Superior temporal gyrus (tissue), 1 donor: ENCODE data around the gene APOLD1.
"Not testable (repeated sequence)": the region's sequence is repeated elsewhere in the genome, so short reads cannot be mapped to it uniquely, and the experiment has no call there.

Source experiments
- DNase-seq: peaks from one replicate; pipeline ENCODE4 v3.0.0-alpha.2; 2016; ENCODE audit errors: extremely low spot score

APOLD1 gene

DNA sequence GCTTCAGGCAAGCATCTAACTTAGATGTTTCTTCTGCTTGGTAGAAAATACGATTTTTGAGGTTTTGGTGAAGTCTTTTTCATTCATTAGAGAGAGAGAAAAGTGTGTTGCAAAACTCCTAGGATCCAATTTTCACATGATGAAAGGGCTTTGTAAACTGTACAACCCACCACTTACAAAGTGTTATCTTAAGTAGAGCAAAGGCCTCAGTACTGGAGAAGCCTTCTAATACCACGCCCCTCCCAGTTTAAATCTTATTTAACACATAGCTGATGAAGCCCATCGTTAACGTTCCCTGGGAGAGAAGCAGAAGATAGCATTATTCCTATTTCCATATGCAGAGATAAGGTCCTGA lies 869 bp downstream of the APOLD1 start:
- DNase-seq = peak; percentile 34

DNA sequence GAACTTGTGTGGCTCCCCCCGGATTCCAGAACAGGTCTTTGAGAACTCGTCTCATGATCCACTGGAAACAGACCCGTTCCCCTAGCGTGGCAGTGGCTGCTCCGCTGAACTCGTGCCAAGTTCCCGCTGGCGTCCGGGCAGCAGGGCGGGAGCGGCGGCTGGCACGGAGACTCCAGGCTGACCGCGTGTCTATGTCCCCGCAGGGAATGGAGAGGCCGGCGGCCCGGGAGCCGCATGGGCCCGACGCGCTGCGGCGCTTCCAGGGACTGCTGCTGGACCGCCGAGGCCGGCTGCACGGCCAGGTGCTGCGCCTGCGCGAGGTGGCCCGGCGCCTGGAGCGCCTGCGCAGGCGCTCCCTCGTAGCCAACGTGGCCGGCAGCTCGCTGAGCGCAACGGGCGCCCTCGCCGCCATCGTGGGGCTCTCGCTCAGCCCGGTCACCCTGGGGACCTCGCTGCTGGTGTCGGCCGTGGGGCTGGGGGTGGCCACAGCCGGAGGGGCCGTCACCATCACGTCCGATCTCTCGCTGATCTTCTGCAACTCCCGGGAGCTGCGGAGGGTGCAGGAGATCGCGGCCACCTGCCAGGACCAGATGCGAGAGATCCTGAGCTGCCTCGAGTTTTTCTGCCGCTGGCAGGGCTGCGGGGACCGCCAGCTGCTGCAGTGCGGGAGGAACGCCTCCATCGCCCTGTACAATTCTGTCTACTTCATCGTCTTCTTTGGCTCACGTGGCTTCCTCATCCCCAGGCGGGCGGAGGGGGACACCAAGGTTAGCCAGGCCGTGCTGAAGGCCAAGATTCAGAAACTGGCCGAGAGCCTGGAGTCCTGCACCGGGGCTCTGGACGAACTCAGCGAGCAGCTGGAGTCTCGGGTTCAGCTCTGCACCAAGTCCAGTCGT lies 1.5 kb downstream of the APOLD1 start:
- DNase-seq = peak; percentile 84

DNA sequence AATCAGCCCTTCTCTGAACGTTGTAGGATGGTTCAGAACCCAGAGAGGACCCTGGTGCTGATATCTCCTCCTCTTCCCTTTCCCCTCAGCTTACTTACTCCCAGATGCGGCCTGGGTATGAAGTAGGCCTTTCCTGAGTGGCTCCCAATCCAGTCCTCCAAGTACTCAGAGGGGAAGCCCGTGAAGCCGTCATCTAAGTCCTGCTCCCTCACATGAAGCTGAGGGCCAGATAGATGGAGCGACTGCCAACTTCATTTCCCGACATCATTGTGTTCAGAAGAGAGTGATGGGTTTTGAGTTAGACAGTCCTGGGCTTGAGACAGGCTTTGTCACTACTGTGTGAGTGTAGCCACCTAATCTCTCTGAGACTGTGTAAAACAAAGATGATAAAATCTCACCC lies 2.7 kb downstream of the APOLD1 start:
- DNase-seq = no peak

DNA sequence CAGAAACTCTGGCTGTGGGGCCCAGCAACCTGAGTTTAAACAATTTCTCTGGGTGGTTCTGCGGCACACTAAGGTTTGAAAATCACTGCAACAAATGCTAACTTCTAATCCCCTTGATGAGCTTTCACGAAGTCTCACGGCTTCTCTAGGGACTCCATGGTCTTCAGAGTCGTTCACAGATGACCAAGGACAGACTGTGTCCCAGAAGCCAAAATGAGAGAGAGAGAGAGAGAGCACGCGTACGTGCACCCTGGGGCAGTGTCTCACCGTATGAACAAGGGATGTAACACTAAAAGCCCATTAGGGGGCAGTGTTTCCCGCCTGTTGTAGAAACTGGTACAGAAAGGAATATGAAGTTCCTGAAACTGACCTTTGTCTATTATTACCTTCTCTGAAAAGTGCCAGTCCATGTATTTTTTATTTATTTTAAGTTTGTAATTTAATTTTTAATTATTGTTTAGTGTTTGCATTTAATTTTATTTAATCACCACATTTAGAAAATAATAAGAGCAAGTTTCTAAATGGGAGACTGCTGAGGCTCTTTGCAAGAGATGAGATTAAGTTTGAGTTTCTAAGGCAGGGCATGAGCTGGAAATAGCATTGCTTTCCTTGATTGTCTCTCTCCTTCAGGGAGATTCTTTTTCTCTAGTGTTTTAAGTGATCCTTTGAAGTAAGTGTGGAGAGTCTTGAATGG lies 3.4 kb downstream of the APOLD1 start:
- peak; percentile 93 for DNase-seq

DNA sequence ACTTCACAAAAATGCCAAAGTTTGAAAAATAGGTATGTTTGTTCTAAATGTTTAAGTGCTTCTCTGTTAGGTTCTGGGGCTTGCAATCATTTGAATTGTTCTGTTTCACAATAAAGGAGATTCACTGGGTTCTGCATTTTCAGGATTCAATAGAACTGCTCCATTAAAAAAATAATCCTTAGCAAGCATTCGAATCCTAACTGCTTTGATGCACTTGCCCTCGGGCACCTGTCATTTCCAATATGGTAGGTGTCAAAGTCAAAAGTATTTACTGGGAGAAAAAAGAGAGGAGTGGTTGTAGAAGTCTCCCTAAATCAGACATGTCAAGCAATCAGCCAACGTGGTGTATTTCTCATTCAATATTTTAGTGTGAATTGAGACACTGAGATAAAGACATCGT lies 5.5 kb downstream of the APOLD1 start:
- no peak for DNase-seq

DNA sequence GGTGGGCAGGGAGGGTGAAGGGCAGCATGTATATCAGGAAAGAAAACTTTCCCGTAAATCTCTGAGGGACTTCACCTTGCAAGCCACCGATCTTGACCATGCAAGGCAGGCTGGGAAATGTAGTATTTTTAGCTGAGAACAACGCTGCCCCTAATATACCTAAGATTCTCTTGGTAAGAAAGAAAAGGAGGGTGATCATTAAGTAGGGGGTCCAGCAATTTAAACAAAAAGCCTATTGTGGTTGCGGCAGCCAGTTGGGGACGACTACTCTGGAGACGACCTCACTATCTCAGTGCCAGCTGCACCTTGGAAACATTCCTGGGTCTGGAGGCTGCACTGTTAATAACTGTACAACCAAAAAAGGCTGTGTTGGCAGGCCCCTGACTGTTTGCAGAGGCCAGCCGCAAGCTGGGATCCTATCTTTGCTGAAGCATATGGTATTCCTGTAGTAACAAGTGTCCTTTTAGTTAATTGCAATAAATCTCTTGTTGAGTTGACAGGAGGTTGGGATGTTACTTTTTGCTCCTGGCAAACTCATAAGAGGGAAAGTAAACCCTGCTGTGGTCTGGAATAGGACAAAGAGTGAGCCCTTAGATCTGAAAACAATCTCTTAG lies 6.4 kb downstream of the APOLD1 start:
- DNase-seq = no peak

DNA sequence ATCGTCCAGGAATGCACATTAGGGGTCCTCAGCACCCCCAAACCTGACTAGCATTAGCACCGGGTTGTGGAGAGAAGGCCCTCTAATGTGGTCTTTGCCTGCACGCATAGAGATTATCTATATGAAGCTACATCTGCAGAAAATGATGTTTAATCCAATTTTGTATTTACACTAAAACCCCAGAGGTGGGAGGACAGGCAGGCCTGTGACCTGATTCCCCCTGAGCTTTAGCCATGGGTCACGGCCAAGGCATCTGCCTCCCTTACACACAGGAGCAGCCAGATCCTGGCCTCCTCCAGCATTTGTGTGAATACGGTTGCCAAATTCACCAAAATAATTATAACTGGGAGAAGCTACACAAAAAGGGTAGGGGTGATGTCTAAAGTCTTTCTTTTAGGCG lies 7.0 kb downstream of the APOLD1 start:
- no peak for DNase-seq

DNA sequence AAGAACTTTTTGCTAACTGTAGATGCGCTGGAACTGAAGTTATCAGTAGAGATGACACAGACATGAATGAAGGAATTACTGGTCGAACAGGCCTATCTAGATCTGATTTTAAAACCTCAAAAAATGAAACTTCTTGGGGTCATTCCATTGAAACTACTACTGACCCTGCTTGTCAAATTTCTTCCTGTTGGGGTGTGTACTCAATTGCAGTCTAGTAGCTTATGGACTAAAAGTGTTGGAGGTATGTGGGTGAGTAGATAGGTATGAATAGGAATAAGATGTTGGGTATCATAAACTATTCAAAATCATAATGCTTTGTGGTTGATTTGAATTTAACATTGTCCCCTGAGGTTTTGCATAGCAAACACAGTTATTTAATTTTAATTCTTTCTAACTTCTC lies 9.2 kb downstream of the APOLD1 start:
- DNase-seq = no peak

DNA sequence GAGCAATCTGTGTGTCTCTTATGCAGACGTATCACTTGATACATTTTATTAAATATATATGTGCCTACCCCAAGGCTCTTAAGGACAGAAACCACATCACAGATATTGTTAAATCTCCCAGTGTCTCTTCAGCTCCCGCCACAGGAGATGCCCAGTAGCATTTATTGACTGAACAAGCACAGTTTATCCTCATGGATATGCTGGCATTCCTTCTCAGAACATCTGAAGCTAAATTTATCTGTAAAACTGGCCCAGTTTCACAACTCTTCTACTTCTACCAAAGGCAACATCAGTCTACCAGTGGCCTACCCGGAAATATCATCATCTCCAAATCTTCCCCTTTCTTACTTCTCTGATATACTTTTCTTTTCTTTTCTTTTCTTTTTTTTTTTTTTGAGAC lies 10.7 kb downstream of the APOLD1 start:
- DNase-seq = no peak

DNA sequence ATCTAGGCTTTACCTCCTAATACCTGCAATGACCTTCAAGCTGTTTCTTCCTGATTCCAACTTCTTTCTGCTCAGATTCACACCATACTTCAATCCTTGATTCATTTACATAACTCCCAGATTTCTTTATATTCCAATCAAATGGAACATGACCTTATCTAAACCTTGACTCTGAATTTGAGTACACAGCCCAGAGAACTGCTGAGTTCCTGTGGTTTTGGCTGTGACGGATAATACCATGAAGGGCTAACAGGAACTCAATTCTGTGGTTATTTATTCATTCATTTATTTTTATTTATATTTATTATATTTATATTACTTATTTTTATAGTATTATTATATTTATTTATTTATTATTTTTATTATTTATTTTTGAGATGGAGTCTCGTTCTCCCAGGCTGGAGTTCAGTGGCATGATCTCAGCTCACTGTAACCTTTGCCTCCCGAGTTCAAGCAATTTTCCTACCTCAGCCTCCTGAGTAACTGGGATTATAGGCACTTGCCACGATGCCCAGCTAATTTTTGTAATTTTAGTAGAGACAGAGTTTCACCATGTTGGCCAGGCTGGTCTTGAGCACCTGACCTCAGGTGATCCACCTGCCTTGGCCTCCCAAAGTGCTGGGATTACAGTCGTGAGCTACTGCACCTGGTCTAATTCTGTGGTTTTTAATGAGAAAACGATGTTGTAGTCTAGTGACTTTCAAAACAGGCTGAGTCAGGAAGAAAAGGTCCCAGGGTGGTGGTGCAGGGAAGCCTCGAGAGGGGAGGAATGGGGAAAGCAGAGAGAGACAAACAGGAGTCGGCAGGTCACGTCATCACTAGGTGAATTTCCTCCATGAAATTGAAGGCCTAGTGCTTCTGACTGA lies 11.7 kb downstream of the APOLD1 start:
- no peak for DNase-seq

DNA sequence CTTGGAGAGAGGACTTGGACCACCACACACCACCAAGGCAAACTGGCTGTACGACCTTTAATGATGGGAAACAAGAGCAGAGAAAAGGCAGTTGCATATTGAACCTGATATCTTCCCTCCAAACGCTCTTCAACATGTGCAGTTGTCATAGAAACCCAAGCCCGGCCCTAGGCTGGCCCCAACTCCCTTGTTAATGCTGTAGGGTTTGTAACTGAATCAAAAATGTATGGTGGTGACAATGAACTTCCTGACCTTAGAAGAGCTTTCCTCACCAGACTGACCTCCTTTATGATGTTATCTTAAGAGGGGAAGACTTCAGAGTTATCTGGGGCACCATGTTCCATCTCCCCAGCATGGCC lies 12.3 kb downstream of the APOLD1 start:
- DNase-seq = no peak

DNA sequence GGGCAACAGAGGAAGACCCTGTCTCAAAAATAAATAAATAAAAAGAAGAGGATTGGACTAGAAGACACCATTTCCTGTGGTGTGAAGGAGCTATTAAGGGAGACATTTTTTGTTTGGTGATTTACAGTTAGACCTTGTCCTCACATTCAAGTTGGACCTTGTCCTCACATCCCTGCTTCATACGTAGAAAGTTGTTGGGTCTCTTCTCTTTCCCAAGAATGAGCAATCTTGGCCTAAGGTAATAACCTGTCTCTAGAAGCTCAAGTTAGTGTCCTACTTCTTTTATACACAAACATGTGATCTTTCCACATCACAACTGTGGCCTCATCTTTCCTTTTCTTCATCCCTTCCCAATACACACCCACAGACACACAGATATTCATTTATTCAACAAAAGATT lies 13.0 kb downstream of the APOLD1 start:
- no peak for DNase-seq

DNA sequence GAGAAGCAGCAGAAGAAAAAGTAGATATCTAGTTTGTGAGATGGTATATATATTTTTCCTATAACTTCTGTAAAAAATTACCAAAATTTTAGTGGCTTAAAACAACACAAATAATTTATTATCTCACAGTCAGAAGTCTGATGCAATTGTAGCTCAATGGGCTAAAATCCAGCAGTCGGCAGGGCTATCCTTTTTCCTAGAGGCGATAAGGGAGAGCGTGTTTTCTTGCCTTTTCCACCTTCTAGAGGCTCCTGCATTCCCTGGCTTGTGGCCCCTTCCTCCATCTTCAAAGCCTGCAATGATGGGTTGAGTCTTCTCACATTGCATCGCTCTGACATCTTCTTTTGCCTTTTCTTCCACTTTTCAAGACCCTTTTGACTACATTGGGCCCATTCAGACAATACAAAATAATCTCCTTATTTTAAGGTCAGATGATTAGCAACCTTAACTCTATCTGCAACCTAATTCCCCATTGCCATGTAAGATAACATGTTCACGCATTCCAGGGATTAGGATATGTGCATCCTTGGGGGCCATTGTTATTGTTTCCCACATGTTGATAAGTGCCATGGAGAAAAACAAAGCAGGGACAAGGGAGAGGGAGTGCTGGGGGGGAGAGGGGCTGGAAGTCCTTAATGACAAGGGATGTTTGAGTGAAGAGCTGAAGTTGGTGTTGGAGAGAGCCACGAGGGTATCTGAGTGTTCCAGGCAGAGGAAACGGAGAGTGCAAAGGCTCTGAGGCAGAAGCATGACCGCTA lies 13.9 kb downstream of the APOLD1 start:
- no peak for DNase-seq

DNA sequence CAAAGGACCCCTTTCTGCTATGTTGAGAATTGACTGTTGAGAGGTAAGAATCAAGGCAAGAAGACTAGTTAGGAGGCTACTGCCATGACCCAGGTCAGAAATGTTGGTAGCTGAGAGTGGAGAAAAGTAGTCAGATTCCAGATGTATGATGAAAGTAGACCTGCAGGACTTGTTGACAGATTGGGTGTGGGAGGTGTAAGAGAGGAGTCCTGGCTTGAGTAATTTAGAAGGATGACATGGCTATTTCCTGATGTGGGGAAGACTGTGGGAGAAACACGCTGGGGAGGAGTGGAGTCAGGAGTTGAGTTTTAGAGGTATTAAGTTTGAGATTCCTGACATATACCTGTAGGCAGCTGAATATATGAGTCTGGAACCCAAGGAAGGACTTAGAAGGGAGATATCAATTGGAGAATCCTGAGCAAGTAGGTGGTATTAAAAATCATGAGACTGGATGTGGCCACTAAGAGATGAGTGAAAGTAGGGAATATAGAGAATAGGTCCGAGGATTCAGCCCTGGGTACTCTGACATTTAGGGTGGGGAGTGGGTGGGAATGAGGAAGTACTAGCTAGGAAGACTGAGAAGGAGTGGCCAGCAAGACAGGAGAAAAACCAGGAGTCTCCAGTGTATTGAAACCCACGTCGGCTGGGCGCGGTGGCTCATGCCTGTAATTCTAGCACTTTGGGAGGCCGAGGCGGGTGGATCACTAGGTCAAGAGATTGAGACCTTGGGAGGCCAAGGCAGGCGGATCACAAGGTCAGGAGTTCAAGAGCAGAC lies 15.1 kb downstream of the APOLD1 start:
- no peak for DNase-seq

DNA sequence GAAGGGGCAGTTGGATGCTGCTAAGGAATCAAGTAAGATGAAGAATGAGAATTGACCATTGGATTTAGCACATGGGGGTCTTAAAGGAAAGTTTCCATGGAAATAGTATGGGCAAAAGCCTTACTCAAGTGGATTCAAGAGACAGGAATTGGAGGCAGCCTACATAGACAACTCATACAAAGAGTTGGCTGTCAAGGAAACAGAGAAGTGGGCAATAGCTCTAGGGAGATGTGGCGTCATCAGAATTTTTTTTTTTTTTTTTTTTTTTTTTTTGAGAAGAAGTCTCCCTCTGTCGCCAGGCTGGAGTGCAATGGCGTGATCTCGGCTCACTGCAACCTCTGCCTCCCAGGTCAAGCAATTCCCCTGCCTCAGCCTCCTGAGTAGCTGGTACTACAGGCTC lies 16.2 kb downstream of the APOLD1 start:
- DNase-seq = not testable (repeated sequence)

DNA sequence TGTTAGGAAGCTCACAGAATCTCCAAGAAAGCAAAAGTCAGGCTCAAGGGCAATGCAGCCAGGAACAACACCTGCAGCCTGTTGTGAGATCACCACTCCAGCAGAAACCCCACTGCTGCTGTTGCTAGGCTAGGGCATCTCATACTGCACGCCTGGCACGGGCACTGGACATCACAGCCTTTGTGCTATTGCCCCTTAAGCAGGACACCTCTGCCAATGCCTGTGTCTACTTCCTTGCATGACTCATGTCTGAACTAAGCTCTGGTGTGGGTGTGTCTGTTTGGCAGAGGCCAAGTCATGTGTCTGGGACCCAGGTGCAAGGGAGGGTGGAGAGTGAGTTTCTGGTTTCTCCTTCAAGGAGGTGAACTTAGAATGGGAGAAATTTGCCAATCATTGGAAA lies 17.7 kb downstream of the APOLD1 start:
- no peak for DNase-seq

DNA sequence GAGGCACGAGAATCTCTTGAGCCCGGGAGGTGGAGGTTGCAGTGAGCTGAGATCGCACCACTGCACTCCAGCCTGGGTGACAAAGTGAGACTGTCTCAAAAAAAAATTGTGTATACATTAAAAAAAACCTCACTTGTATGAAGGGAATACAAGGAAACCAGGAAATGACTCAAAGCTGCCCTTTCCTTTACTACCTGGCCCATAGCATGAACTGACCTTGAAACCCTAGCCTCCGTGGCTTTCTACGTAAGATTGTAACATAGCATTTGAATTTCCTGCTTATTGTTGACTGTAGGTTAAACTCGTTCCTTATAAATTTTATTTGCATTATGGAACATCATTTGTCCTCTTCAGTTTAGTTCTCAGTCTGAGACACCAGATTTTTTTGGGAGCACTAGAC lies 18.6 kb downstream of the APOLD1 start:
- no peak for DNase-seq

DNA sequence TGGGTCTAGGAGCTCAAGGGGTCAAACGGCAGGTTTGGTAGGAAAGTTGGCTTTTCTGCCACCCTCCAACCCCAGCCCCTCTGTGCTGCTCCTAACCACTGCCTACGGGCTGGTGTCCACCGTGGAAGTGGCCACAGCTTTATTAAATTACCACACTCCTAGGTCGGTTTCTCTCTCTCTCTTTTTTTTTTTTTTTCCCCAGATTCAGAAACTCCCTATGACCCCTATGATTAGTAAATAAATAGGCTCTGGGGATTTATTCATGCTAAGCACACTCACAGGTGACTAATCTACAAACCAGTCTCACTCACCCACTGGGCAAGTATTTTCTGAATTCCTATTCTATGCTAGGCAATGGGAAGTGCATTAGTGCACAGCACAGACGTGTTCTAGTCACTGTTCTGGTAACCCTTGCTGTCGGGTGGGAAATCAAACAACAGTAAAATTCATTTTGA lies 19.0 kb downstream of the APOLD1 start:
- no peak for DNase-seq

DNA sequence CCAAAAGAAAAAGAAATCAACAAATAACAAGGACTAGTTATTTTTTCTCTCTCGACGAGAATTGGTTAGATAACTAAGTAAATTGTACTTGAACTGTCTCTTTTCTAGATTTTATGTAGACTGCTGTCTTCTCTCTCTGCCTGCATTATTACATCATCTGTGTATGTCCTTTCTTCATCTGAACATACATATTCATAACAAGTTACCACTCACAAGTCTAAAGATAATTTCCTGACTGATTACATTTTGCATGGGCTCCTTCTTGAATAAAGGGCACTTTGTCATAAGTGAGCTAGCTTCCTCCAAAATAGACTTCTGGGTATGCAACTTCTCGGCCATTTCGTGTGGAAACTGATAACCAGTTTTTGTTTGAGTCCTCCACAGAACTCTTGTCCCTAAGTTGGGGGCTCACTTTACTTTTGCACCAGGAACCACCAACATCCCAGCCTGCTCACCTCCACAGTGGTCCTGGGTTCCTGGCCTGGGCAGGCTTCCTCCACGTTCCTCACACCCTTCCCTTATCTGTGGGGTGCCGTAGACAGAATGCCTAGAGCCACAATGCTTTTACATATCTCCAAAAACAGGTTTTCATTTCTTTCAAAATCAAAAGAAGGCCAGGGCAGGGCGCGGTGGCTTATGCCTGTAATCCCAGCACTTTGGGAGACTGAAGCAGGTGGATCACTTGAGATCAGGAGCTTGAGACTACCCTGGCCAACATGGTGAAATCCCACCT lies 21.5 kb downstream of the APOLD1 start:
- DNase-seq = no peak

DNA sequence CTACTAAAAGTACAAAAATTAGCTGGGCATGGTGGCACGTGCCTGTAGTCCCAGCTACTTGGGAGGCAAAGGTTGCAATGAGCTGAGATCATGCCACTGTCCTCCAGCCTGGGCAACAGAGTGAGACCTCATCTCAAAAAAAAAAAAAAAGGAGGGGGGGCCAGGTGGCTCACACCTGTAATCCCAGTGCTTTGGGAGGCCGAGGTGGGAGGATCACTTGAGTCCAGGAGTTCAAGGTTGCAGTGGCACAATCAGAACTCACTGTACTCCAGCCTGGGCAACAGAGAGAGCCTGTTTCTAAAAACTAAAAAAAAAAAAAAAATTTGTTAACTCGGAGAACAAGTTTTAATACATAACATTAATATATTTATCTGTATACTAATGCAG lies 22.1 kb downstream of the APOLD1 start:
- not testable (repeated sequence) for DNase-seq
